Smooth muscle cell (in vitro differentiated cells): ENCODE data around the gene GYS2. TPM values are rescaled to one million over a fixed set of nuclear protein-coding genes. Genes with fewer than 3 reads are reported as not detected.
"Not testable (repeated sequence)": the region's sequence is repeated elsewhere in the genome, so short reads cannot be mapped to it uniquely, and the experiment has no call there.

Experiments
- DNase-seq: peaks from one replicate; lab custom pipeline; 2025; ENCODE audit not compliant: unreplicated experiment; lab: John Stamatoyannopoulos, UW
- H2AFZ ChIP-seq: fragments of 200-600 bp; sonication (generic); 2 replicates; pipeline ENCODE4 v1.6.0; 2016; ENCODE audit warnings: antibody characterized with exemption, low read depth, mild to moderate bottlenecking
- H3F3A ChIP-seq: fragments of 200-600 bp; sonication (generic); 2 replicates; pipeline ENCODE4 v1.6.0; 2017; ENCODE audit warnings: antibody characterized with exemption, low read depth
- H3K27ac ChIP-seq: fragments of 200-600 bp; sonication (generic); 2 replicates; pipeline ENCODE4 v1.5.1; 2016; ENCODE audit warnings: low read depth, mild to moderate bottlenecking
- H3K27me3 ChIP-seq: fragments of 200-600 bp; sonication (generic); 2 replicates; pipeline ENCODE4 v1.6.1; 2016; ENCODE audit warnings: low read depth, mild to moderate bottlenecking
- H3K36me3 ChIP-seq: fragments of 200-600 bp; sonication (generic); 2 replicates; pipeline ENCODE4 v1.5.1; 2016; ENCODE audit warnings: low read depth
- H3K4me1 ChIP-seq: fragments of 200-600 bp; sonication (generic); 2 replicates; pipeline ENCODE4 v1.5.1; 2016; ENCODE audit warnings: low read depth
- H3K4me2 ChIP-seq: fragments of 200-600 bp; sonication (generic); 2 replicates; pipeline ENCODE4 v1.6.0; 2016; ENCODE audit warnings: mild to moderate bottlenecking
- H3K4me3 ChIP-seq: fragments of 200-600 bp; sonication (generic); 2 replicates; pipeline ENCODE4 v1.5.1; 2016; ENCODE audit warnings: mild to moderate bottlenecking
- H3K79me2 ChIP-seq: fragments of 200-600 bp; sonication (generic); 2 replicates; pipeline ENCODE4 v1.6.0; 2016; ENCODE audit warnings: low read depth, mild to moderate bottlenecking
- H3K9ac ChIP-seq: fragments of 200-600 bp; sonication (generic); 2 replicates; pipeline ENCODE4 v1.6.0; 2016; ENCODE audit warnings: low read depth
- H3K9me3 ChIP-seq: fragments of 200-600 bp; sonication (generic); replicated peaks from 2 replicates; pipeline ENCODE4 v1.5.1; 2016; ENCODE audit warnings: low read depth
- H4K20me1 ChIP-seq: fragments of 200-600 bp; sonication (generic); 2 replicates; pipeline ENCODE4 v1.6.0; 2016; ENCODE audit warnings: low read depth
- WGBS: methylation state at CpG from one replicate; pipeline ENCODE4 v1.1.7; 2016; ENCODE audit warnings: low lambda C conversion rate; 5-methylcytosine and 5-hydroxymethylcytosine counted together
- polyA plus RNA-seq: library from polyadenylated mRNA; unstranded; fragments of >200 nt; fragmentation: Nextera tagmentation; extraction: Ambion mirVana; gene quantifications from 2 replicates; pipeline ENCODE4 v1.2.1, GENCODE V29; 2016
- total RNA-seq: library from RNA; depleted of rRNA; stranded (reverse); fragments of >200 nt; gene quantifications from 2 replicates; pipeline ENCODE4 v1.2.3, GENCODE V29; 2014
- TF ChIP-seq, protein P1 (sequence below): fragments of 200-600 bp; sonication (generic); IDR thresholded peaks from 2 replicates; pipeline ENCODE4 v1.5.1; 2017; ENCODE audit warnings: borderline replicate concordance, mild to moderate bottlenecking, antibody characterized with exemption; ENCODE audit not compliant: insufficient read depth, poor library complexity, severe bottlenecking

GYS2 gene
- total and polyA plus RNA-seq, 2 experiments from 2014 or later: not detected

DNA sequence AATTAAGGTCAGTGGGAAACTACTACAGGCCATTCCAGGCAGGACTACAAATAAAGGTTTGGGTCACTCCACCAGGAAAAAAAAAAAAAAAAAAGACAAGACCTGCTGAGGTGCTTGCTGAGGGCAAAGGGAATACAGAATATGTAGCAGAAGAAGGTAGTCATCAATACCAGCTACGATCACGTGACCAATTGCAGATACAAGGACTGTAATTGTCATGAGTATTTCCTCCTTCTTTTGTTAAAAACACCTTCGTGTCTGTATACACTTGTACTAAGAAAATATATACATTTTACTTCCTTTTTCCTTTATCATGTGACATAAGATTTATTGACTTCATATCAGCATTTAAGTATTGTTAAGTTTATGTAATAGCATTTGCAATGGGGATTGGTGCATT is 19.2 kb downstream of the GYS2 start:
- DNase-seq: no peak
- H3K79me2 ChIP-seq: no peaks in the 10 kb centered on the region
- no peaks in the 10 kb centered on the region for H3K36me3 ChIP-seq
- TF ChIP-seq, protein P1, sequence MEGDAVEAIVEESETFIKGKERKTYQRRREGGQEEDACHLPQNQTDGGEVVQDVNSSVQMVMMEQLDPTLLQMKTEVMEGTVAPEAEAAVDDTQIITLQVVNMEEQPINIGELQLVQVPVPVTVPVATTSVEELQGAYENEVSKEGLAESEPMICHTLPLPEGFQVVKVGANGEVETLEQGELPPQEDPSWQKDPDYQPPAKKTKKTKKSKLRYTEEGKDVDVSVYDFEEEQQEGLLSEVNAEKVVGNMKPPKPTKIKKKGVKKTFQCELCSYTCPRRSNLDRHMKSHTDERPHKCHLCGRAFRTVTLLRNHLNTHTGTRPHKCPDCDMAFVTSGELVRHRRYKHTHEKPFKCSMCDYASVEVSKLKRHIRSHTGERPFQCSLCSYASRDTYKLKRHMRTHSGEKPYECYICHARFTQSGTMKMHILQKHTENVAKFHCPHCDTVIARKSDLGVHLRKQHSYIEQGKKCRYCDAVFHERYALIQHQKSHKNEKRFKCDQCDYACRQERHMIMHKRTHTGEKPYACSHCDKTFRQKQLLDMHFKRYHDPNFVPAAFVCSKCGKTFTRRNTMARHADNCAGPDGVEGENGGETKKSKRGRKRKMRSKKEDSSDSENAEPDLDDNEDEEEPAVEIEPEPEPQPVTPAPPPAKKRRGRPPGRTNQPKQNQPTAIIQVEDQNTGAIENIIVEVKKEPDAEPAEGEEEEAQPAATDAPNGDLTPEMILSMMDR: no peak
- no peak overlapping the region for H3K27ac ChIP-seq
- no peaks in the 10 kb centered on the region for H3K4me1 ChIP-seq
- no peak overlapping the region for H3K4me3 ChIP-seq
- WGBS: 82% methylated on average over 3 of the region's 3 CpGs
- H3F3A ChIP-seq: no peaks in the 10 kb centered on the region
- H3K27me3 ChIP-seq: no peaks in the 10 kb centered on the region
- H3K9me3 ChIP-seq: no peaks in the 10 kb centered on the region
- no peak overlapping the region for H3K4me2 ChIP-seq
- no peak overlapping the region for H3K9ac ChIP-seq
- H2AFZ ChIP-seq: no peak overlapping the region
- H4K20me1 ChIP-seq: no peaks in the 10 kb centered on the region

DNA sequence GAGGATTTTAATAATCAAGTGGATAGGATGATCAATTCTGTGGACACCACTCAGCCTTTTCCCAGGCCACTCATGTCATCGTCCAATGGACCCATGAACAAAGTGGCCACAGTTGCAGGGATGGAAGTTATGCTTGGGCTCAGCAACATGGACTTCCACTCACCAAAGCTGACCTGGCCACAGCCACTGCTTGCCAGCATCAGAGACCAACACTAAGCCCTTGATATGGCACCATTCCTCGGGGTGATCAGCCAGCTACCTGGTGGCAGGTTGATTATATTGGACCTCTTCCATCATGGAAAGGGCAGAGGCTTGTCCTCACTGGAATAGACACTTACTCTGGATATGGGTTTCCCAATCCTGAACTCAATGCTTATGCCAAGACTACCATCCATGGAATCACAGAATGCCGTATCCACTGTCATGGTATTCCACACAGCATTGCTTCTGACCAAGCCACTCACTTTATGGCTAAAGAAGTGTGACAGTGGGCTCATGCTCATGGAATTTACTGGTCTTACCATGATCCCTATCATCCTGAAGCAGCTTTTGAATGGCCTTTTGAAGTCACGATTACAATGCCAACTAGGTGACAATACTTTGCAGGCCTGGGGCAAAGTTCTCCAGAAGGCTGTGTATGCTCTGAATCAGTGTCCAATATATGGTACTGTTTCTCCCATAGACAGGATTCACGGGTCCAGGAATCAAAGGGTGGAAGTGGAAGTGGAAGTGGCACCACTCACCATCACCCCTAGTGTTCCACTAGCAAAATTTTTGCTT is 20.1 kb downstream of the GYS2 start:
- not testable (repeated sequence) for H3K27ac ChIP-seq, DNase-seq, H3K9ac ChIP-seq, H2AFZ ChIP-seq, H3F3A ChIP-seq, H3K9me3 ChIP-seq, H3K4me1 ChIP-seq, H4K20me1 ChIP-seq, H3K4me3 ChIP-seq, H3K79me2 ChIP-seq, H3K4me2 ChIP-seq, H3K27me3 ChIP-seq, H3K36me3 ChIP-seq
- 85% methylated on average over 5 of the region's 5 CpGs for WGBS

DNA sequence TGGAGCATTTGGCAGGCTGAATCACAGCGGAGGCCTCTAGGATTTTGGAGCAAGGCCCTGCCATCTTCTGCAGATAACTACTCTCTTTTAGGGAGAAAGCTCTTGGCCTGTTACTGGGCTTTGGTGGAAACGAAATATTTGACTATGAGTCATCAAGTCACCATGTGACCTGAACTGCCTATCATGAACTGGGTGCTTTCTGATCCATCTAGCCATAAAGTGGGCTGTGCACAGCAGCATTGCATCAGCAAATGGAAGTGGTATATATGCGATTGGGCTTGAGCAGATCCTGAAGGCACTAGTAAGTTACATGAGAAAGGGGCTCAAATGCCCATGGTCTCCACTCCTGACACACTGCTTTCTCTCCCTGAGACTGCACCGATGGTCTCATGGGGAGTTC is 21.1 kb downstream of the GYS2 start:
- H3K79me2 ChIP-seq: no peaks in the 10 kb centered on the region
- no peaks in the 10 kb centered on the region for H4K20me1 ChIP-seq
- no peak overlapping the region for H2AFZ ChIP-seq
- H3K4me3 ChIP-seq: no peak overlapping the region
- DNase-seq: no peak
- no peak overlapping the region for H3K9ac ChIP-seq
- no peaks in the 10 kb centered on the region for H3K27me3 ChIP-seq
- no peak overlapping the region for H3K27ac ChIP-seq
- TF ChIP-seq, protein P1: no peak
- no peaks in the 10 kb centered on the region for H3K36me3 ChIP-seq
- H3F3A ChIP-seq: no peaks in the 10 kb centered on the region
- 88% methylated on average over 4 of the region's 4 CpGs for WGBS
- no peaks in the 10 kb centered on the region for H3K4me1 ChIP-seq
- no peaks in the 10 kb centered on the region for H3K9me3 ChIP-seq
- no peak overlapping the region for H3K4me2 ChIP-seq

DNA sequence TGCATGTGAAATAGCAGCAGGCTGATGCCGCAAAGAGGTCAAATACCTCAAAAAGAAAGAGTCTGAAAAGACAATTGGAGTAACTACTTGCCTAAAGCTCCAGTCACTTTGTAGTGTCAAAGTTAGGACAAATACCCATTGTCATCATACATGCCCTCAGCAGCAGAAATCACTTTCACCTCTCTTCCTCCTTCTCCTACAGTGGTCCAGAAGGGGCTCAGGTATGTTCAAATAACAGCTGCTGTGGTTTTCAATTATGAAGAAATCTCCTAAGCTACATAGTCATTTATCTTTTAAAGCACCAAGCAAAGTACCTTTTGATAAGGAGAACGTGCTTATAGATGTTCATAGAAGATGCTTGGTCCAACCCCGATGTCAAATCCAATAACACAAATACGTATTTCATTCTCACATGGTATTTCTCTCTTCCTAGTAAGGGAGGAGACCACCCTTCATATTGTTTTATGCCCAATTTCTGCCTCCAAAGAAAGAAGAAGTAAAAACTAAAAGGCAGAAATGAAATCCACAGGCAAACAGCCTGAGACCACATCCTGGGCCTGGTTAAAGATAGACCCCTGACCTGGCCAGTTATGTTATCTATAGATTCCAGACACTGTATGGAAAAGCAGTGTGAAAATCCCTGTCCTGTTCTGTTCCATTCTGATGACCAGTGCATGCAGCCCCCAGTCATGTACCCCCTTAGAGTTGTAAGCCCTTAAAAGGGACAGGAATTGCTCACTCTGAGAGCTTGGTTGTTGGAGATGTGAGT is 23.7 kb downstream of the GYS2 start:
- Histone ChIP-seq H4K20me1 (no peaks in the 10 kb centered on the region), H3K4me3 (no peak overlapping the region), H3K27ac (no peak overlapping the region), H3K36me3 (no peaks in the 10 kb centered on the region), H3K27me3 (no peaks in the 10 kb centered on the region), H3K79me2 (no peaks in the 10 kb centered on the region), H3K4me2 (no peak overlapping the region), H3K9me3 (no peaks in the 10 kb centered on the region), H3K4me1 (no peaks in the 10 kb centered on the region), H3F3A (no peaks in the 10 kb centered on the region), H3K9ac (no peak overlapping the region), H2AFZ (no peak overlapping the region)
- DNase-seq: no peak
- WGBS: 90% methylated on average over 4 of the region's 4 CpGs
- TF ChIP-seq, protein P1: no peak
